HG02571 (cell line): ENCODE results near the gene RGS13.
A peak's percentile ranks its signal among the peaks of the same experiment; 100 is the strongest.

ENCODE experiments used
- ATAC-seq: cut with Tn5 transposase; IDR thresholded peaks from one replicate; pipeline ENCODE4 v1.9.1; 2021; ENCODE audit warnings: mild to moderate bottlenecking, moderate library complexity; ENCODE audit not compliant: unreplicated experiment

The RGS13 gene

GRCh38 chr1:192635939-192636338 lies at the start of gene RGS13:
Gene RGS13 (plus strand): TSS chr1:192636147. CDS start chr1:192644335, 8,188 bp downstream.
- ATAC-seq = no peak

- no peak for ATAC-seq
Measured at GRCh38 chr1:192587386-192588266, 48.3 kb upstream of the RGS13 start.

GRCh38 chr1:192588546-192588945 lies 47.4 kb upstream of the RGS13 start:
- no peak for ATAC-seq

- no peak for ATAC-seq
Measured at GRCh38 chr1:192589813-192590212, 46.1 kb upstream of the RGS13 start.

GRCh38 chr1:192592517-192592916 lies 43.4 kb upstream of the RGS13 start:
- ATAC-seq = no peak

- ATAC-seq = no peak
Measured at GRCh38 chr1:192592981-192593708, 42.8 kb upstream of the RGS13 start.

- no peak for ATAC-seq
Measured at GRCh38 chr1:192595299-192595698, 40.6 kb upstream of the RGS13 start.

- ATAC-seq = no peak
Measured at GRCh38 chr1:192598589-192598988, 37.4 kb upstream of the RGS13 start.

GRCh38 chr1:192600275-192600674 lies 35.7 kb upstream of the RGS13 start:
- no peak for ATAC-seq

- peak; percentile 57 for ATAC-seq
Measured at GRCh38 chr1:192601143-192601542, 34.8 kb upstream of the RGS13 start.

- ATAC-seq = peak; percentile 49
Measured at GRCh38 chr1:192601567-192601966, 34.4 kb upstream of the RGS13 start.

GRCh38 chr1:192602757-192603156 lies 33.2 kb upstream of the RGS13 start:
- no peak for ATAC-seq

GRCh38 chr1:192603218-192603787 lies 32.6 kb upstream of the RGS13 start:
- no peak for ATAC-seq

- peak; percentile 33 for ATAC-seq
Measured at GRCh38 chr1:192604979-192605620, 30.8 kb upstream of the RGS13 start.

- ATAC-seq = no peak
Measured at GRCh38 chr1:192608671-192609070, 27.3 kb upstream of the RGS13 start.

- peak; percentile 99 for ATAC-seq
Measured at GRCh38 chr1:192609110-192610079, 26.6 kb upstream of the RGS13 start.

- ATAC-seq = no peak
Measured at GRCh38 chr1:192610112-192610889, 25.6 kb upstream of the RGS13 start.

- ATAC-seq = no peak
Measured at GRCh38 chr1:192615055-192615454, 20.9 kb upstream of the RGS13 start.

GRCh38 chr1:192620071-192620635 lies 15.8 kb upstream of the RGS13 start:
- no peak for ATAC-seq
